ENCODE results near the gene MEMO1. TPM values are rescaled to one million over a fixed set of nuclear protein-coding genes. Genes with fewer than 3 reads are reported as not detected.

MEMO1 gene
- total RNA-seq, 1 experiment from 2014 or later, result 49.5 TPM

DNA sequence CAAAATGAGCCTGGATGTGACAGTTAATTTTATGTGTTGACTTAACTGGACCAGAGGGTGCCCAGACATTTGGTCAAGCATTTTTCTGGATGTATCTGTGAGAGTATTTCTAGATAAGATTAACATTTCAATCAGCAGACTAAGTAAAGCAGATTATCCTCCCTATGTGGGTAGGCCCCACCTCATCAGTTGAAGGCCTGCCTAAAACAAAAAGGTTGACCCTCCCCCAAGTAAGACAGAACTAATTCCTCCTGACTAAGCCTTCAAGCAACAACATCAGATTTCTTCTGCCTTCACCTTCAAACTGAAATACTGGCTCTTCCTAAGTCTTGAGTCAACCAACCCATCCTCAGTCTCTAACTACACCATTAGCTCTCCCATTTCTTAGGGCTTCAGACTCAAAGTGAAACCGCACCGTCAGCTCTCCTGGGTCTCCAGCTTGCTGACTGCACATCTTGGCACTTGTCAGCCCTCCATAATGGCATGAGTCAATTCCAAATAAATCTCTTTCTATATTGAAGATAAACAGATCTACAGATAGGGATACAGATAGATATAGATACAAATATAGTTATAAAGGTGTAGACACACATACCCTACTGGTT, 47.9 kb downstream of the MEMO1 start:
- TF ChIP-seq EZH2 (IDR thresholded peaks at IDR 0.05; ENCODE audit: low read length, unreplicated experiment) (no peak), EZH2phosphoT487 (IDR thresholded peaks at IDR 0.05; ENCODE audit: borderline replicate concordance, low read length) (no peak)
- TF ChIP-seq, protein P1, sequence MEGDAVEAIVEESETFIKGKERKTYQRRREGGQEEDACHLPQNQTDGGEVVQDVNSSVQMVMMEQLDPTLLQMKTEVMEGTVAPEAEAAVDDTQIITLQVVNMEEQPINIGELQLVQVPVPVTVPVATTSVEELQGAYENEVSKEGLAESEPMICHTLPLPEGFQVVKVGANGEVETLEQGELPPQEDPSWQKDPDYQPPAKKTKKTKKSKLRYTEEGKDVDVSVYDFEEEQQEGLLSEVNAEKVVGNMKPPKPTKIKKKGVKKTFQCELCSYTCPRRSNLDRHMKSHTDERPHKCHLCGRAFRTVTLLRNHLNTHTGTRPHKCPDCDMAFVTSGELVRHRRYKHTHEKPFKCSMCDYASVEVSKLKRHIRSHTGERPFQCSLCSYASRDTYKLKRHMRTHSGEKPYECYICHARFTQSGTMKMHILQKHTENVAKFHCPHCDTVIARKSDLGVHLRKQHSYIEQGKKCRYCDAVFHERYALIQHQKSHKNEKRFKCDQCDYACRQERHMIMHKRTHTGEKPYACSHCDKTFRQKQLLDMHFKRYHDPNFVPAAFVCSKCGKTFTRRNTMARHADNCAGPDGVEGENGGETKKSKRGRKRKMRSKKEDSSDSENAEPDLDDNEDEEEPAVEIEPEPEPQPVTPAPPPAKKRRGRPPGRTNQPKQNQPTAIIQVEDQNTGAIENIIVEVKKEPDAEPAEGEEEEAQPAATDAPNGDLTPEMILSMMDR (conservative IDR thresholded peaks at IDR 0.05; ENCODE audit: low read depth, low read length), result no peak
- Histone ChIP-seq H3F3A (ENCODE audit: low read length, unreplicated experiment) (no peaks in the 10 kb centered on the region), H4K20me1 (ENCODE audit: low read length) (0 out of 2 replicates have a peak, but pooled peaks cover 1% of the 10 kb centered on the region), H3K79me2 (ENCODE audit: low read length) (peaks cover 84% of the 10 kb centered on the region), H3K4me1 (ENCODE audit: insufficient read depth, low read length) (peaks cover 16% of the 10 kb centered on the region; the same call in 1 of the 2 replicates), H3K27me3 (ENCODE audit: low read length) (no peaks in the 10 kb centered on the region), H3K36me3 (ENCODE audit: low read depth, low read length) (no peaks in the 10 kb centered on the region), H2AFZ (ENCODE audit: low read length) (no peak overlapping the region), H3K9ac (ENCODE audit: low read length) (no peak overlapping the region), H3K4me3 (ENCODE audit: low read length) (no peak overlapping the region), H3K9me3 (ENCODE audit: low read length) (no peaks in the 10 kb centered on the region), H3K27ac (ENCODE audit: low read length) (no peak overlapping the region), H3K9me2 (replicated peaks; ENCODE audit: low read length) (no peaks in the 10 kb centered on the region), H3K4me2 (ENCODE audit: low read length) (no peak overlapping the region)
- intact Hi-C loops (cut with micrococcal nuclease), result no loop called here
- ChIA-PET POLR2A (ENCODE audit: unreplicated experiment) (no interaction called here), CTCF (interaction anchor here (0.6 kb wide), 1 partner anchor 82 kb away, joined by 4 read pairs; no protein-coding TSS in a partner anchor)
- no peak; the same call in 1 of the 2 replicates for ATAC-seq
- peak; percentile 14 for DNase-seq
- no TSS peak for BruUV-seq (replicated peaks)

DNA sequence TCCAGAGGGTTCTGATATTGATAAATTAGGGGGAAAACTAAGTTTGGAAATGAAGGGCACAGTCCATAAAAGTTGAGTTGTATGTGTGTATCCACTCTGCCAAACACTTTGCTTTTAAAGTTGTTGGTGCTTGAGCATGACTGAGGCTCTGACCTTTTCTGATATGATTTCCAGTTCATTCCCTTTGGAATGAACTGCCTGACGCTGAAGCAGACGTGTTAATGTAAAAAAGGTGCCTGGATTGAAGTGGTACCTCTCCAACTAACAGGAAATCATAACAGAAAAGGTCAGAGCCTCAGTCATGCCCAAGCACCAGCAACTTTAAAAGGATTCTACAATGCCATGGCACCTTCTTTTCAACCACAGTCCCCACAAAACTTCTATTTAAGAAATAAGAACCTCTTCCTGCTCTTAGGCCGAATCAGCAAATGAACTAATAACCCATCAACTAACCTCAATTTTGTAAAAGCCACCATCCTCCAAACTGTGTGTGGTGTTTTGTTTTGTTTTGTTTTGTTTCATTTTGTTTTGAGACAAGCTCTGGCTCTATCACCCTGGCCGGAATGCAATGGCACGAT, 52.6 kb downstream of the MEMO1 start:
- H3K4me1 ChIP-seq (ENCODE audit: insufficient read depth, low read length), result peaks cover 15% of the 10 kb centered on the region; the same call in 1 of the 2 replicates
- ChIA-PET POLR2A (ENCODE audit: unreplicated experiment) (no interaction called here), CTCF (no interaction called here)
- H3K9ac ChIP-seq (ENCODE audit: low read length), result no peak overlapping the region
- 0 out of 2 replicates have a peak, but pooled peaks cover 3% of the 10 kb centered on the region for H3K36me3 ChIP-seq (ENCODE audit: low read depth, low read length)
- ATAC-seq (no peak), DNase-seq (no peak)
- H3K27me3 ChIP-seq (ENCODE audit: low read length), result no peaks in the 10 kb centered on the region
- 0 out of 2 replicates have a peak, but pooled peaks cover 4% of the 10 kb centered on the region for H4K20me1 ChIP-seq (ENCODE audit: low read length)
- H3K4me2 ChIP-seq (ENCODE audit: low read length), result no peak overlapping the region
- TF ChIP-seq EZH2phosphoT487 (IDR thresholded peaks at IDR 0.05; ENCODE audit: borderline replicate concordance, low read length) (no peak), EZH2 (IDR thresholded peaks at IDR 0.05; ENCODE audit: low read length, unreplicated experiment) (no peak)
- TF ChIP-seq, protein P1 (conservative IDR thresholded peaks at IDR 0.05; ENCODE audit: low read depth, low read length), result no peak
- H3K79me2 ChIP-seq (ENCODE audit: low read length), result peaks cover 91% of the 10 kb centered on the region
- H3K9me3 ChIP-seq (ENCODE audit: low read length), result no peaks in the 10 kb centered on the region
- H3K27ac ChIP-seq (ENCODE audit: low read length), result no peak overlapping the region
- no peaks in the 10 kb centered on the region for H3F3A ChIP-seq (ENCODE audit: low read length, unreplicated experiment)
- H3K4me3 ChIP-seq (ENCODE audit: low read length), result no peak overlapping the region
- no TSS peak for BruUV-seq (replicated peaks)
- no peaks in the 10 kb centered on the region for H3K9me2 ChIP-seq (replicated peaks; ENCODE audit: low read length)
- intact Hi-C loops (cut with micrococcal nuclease), result no loop called here
- no peak overlapping the region for H2AFZ ChIP-seq (ENCODE audit: low read length)

Data from PC-3 (cell line).